ENCODE data around the gene SRSF9.

GRCh38 chr12:120481022-120481767, 11.6 kb upstream of the SRSF9 start:
- TF ChIP-seq EZH2 (IDR thresholded peaks at IDR 0.05; ENCODE audit: insufficient read depth, poor library complexity, severe bottlenecking) (no peak), EZH2phosphoT487 (IDR thresholded peaks at IDR 0.05; ENCODE audit: insufficient read depth, low read depth) (no peak)

All from GM23248 (cell line).